Stimulated activated CD4-positive, alpha-beta T cell treated with anti-CD3 and anti-CD28 coated beads, Interleukin-1b, Interleukin-23, amount 100 ng/mL, for 48 hours (primary cell): Measurements from ENCODE around the gene CIROP.

Source experiments
- DNase-seq: peaks from one replicate; pipeline ENCODE4 v3.0.0-alpha.2; 2020

The CIROP gene

DNA sequence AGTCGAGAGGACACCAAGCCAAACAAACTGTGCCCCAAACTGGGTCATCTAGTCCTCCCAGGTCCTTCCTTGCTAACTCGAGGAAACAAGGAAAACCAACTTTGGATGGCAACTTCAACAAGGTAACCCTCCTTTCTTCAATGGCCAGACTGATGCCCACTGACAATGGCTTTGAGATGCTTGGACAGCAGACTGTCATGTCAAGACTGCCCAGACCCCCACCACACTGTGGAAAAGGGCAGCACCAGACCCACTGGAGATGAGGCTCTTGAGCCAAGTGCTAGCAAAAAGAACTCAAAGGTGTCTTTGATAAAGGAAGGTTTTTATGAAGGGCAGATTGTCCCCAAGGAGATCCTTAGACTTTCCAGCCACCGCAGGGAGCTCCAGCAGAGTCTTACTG is 38.4 kb downstream of the CIROP start:
- DNase-seq: no peak

DNA sequence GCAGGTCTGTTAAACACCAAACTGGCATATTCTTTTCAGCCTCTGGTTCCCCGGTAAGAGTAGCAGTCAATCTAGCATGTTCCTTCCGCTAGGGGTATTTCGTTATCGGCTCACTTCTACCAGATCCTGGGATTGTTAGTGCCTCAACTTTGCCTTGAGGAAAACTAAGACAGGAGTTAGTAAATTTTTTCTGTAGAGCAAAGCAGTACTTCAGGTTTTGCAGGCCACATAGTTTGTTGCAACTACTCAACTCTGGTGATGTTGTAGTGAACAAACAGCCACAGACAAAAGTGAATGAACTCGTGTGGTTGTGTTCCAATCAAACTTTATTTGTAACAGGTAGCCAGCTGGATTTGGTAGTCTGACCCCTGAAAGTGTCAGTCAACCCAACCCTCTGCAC is 41.2 kb downstream of the CIROP start:
- no peak for DNase-seq

DNA sequence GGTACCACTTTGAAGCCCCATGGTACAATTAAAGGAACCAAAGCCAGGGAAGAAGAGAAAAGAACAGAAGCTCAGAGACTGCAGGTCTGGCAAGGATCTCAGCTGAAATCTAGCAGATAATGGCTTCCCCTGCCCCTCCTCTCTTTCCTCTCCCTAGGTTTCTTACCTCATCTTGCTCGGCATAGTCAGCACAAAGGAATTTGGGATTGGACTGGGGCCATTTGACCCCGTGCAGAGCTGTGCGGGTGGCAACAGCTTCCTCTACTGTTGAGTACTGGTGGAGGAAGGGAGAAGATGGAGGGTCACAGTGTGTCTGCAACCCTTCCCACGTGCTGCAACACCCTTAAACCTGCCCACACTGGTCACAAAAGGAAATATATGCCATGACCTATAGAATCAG is 42.8 kb downstream of the CIROP start:
- no peak for DNase-seq

DNA sequence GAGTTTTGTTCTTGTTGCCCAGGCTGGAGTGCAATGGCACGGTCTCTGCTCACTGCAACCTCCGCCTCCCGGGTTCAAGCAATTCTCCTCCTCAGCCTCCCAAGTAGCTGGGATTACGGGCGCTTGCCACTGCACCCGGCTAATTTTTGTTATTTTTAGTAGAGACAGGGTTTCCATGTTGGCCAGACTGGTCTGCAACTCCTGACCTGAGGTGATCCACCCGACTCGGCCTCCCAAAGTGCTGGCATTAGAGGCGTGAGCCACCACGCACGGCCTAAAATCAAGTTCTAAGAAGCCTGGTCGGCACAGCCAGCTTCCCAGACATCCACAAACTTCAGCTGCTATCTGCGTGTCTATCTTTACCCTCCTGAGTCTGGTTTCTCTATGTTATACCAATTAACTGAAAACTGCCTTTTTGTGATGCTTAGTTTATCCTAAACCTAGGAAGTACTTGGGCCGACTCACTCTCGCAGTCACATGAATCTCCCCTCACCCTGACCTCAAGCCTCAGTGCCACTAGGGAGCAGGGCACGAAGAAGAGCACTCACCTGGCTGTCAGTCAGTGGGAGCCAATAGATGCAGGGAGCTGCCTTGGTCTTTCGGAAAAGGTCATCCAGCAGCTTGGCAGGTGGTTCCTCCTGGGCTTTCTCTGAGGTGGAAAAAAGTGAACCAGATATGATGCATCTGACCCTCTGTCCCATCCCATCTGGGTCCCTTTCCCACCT is 44.1 kb downstream of the CIROP start:
- no peak for DNase-seq

DNA sequence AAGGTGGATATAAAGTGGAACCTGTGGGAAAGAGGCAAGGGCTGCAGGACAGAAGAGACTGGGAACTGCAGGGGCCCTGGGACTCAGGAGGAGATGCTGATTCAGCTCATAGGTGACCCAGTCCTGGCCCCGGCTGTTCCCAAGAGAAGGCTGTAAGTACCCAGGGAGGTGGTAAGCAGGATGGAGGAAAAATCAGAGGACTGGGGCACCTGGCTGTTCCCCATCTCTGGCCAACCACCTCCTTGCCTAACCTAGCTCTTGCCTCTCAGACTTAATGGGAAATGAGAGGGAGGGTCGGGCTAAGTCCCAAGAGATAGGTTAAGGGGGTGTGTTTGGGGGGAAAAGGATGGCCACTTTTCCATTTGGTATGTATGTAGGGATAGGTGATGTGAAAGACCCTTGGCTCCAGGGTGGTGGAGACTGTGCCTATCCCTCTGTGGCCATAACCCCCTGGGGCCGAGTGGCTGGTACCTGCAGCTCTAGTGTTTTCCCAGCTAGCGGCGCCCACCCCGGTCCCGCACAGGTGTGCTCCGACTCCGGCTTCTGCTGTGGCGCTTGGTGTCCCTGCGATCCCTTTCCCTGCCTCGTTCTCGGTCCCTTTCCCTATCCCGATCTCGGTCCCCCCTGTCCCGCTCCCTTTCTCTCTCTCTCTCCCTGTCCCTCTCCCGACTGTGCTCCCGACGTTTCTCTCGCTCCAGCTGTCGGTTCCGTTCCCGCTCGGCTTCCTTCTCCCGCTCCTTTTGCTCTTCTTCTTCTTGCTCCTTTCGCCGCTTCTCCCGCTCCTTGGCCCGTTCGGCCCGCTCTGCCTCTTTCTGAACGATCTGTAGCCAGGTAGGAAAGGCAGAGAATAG is 45.9 kb downstream of the CIROP start:
- no peak for DNase-seq

GRCh38 chr14:23057757-23058653 is 46.8 kb downstream of the CIROP start:
- DNase-seq: peak; percentile 85

DNA sequence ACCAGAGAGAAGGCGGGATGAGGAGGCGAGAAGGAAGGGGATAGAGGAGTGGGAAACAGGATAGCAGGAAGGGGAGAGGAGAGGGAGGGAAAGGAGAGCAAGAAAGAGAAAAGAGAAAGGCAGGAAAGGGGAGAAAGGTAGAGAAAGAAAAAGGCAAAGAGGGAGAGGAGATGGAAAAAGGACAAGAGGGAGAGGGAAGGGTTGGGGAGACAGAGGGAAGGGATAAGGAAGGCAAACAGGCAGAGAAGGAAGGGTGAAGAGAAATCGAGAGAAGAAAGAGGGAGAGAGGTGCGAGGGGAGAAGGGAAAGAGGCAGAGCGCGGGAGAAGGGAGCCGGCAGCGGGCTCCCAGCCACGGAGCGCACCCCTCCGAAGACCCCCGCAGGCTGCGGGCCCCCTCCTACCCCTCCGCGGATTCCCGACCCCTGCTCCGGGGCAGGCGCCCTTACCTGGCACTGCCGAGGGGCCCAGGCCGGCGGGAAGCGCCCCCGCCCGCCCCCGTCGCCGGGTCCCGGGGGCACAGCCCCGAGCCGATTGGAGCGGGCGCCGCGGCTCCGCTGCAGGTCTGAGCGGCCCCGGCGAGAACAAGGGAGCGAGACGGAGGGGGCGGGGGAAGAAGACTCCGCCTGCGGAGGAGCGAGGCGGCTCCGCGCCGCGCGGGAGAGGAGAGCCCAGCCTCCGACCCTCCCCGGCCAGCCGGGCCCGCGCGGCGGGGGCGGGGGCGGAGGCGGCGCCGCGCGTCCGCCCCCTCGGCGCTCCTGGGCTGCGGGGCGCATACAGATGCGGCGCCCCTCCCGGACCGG is 47.6 kb downstream of the CIROP start, which contains the start of gene CDH24:
Gene CDH24, minus strand, starts transcription at position 565 of the 801 bp plus-strand sequence. CDS start 1,787 bp downstream, outside the sequence.
- DNase-seq: peak; percentile 64

- peak; percentile 60 for DNase-seq
Measured at GRCh38 chr14:23056145-23056955, 48.4 kb downstream of the CIROP start.

- DNase-seq: no peak
Measured at GRCh38 chr14:23055621-23056144, 49.1 kb downstream of the CIROP start.

- no peak for DNase-seq
Measured at GRCh38 chr14:23055147-23055550, 49.6 kb downstream of the CIROP start.

GRCh38 chr14:23054000-23054811 is 50.6 kb downstream of the CIROP start:
- DNase-seq: peak; percentile 23

GRCh38 chr14:23053426-23053825 is 51.4 kb downstream of the CIROP start:
- no peak for DNase-seq

GRCh38 chr14:23052671-23053070 is 52.1 kb downstream of the CIROP start:
- DNase-seq: no peak

DNA sequence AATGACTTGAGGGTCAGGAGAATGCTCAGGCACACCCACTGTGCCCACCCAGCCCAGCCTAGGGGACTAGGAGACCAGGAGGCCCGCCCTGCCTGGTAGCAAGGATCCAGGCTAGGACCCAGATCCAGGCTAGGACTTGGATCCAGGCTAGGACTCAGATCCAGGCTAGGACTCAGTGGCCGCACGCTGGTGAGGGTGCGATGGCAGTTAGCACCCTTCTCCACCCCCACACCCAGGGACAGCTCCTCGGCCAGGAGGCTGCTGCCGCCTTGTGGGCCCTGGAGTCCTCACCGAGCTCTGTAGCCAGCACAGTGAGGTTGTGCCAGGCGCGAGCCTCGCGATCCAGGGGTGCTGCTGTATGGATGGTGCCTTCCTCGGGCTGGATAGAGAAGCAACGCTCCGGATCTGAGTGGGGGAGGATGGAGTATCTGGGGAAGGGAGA is 52.6 kb downstream of the CIROP start:
- DNase-seq: no peak

DNA sequence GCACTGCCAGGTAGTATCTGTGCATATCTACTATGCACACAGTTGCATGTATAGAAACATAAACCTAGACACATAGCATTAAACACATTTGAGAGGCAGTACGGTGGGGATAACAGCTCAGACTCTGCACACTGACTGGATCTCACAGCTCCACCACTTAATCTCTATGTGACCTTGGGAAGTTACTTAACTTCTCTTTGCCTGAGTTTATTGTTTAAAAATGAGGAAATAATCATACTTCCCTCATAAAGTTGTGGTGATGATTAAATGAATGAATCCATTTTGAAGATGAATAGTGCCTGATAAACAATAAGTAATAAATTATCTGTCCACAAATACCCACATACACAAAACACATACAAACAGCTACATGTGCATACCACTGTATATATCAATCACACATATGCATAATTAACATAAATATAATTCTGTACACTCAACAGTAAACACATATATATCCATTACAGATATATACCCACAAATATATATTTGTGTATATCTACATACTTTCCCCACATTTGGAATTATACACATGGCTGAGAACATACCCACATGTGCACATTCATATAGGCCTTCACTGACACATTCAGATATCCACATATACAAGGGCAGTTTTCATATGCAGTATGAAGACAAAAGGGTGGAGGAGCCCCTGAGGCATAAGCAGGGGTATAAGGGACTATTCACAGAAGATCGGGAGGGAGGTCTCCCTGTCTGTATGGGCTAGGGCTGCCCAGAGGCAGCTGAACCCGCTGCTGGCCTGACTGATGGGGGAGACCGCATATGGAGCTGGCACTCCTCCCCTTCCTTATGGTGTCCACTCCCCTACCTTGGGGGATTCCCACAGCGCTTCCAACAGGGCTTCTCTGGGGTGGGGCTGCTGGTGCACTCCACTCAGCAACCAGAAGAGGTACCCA is 53.4 kb downstream of the CIROP start:
- no peak for DNase-seq
